UCSD-AML1 (cell line): ENCODE results near the gene ARMS2.

Experiments used
- DNase-seq: peaks from one replicate; lab custom pipeline; 2025; ENCODE audit not compliant: unreplicated experiment; lab: John Stamatoyannopoulos, UW

Gene ARMS2

GRCh38 chr10:122492999-122493481, 38.6 kb downstream of the ARMS2 start:
- DNase-seq: no peak

GRCh38 chr10:122493761-122494160, 39.3 kb downstream of the ARMS2 start:
- no peak for DNase-seq

- no peak for DNase-seq
These were observed 39.8 kb downstream of the ARMS2 start for GRCh38 chr10:122494173-122494820.

- DNase-seq: no peak
These were observed 40.4 kb downstream of the ARMS2 start for GRCh38 chr10:122494833-122495232.

GRCh38 chr10:122495406-122496340, 41.2 kb downstream of the ARMS2 start:
- no peak for DNase-seq

GRCh38 chr10:122497241-122497640, 42.8 kb downstream of the ARMS2 start:
- no peak for DNase-seq

- no peak for DNase-seq
These were observed 44.1 kb downstream of the ARMS2 start for GRCh38 chr10:122498521-122498920.

GRCh38 chr10:122499012-122499411, 44.6 kb downstream of the ARMS2 start:
- no peak for DNase-seq

GRCh38 chr10:122499491-122499941, 45.1 kb downstream of the ARMS2 start:
- no peak for DNase-seq

- no peak for DNase-seq
These were observed 45.7 kb downstream of the ARMS2 start for GRCh38 chr10:122500194-122500593.

- DNase-seq: no peak
These were observed 46.3 kb downstream of the ARMS2 start for GRCh38 chr10:122500726-122501125.

- no peak for DNase-seq
These were observed 48.6 kb downstream of the ARMS2 start for GRCh38 chr10:122503012-122503411.

GRCh38 chr10:122503886-122504609, 49.6 kb downstream of the ARMS2 start:
- DNase-seq: no peak

- DNase-seq: no peak
These were observed 50.1 kb downstream of the ARMS2 start for GRCh38 chr10:122504610-122504950.

GRCh38 chr10:122505011-122505410, 50.6 kb downstream of the ARMS2 start:
- DNase-seq: no peak

GRCh38 chr10:122505885-122506645, 51.6 kb downstream of the ARMS2 start:
- DNase-seq: no peak
